Esophagus squamous epithelium (tissue), 4 donors: ENCODE data around the gene DEAF1.

Source experiments
- CTCF ChIP-seq, 6 experiments: fragments of 450-650 bp in 4 of 6; fragments of 200-600 bp in 2 of 6; sonication (generic) in 2 of 6; IDR thresholded peaks; one replicate each; pipeline ENCODE4 v1.5.1; 2016 to 2019; ENCODE audit warnings: antibody characterized with exemption in 6 of 6, mild to moderate bottlenecking in 4 of 6, moderate library complexity in 4 of 6
- POLR2A ChIP-seq, 4 donors: fragments of 450-650 bp; IDR thresholded peaks; one replicate each; pipeline ENCODE4 v1.6.1; 2017; ENCODE audit warnings: antibody characterized with exemption in 4 of 4, mild to moderate bottlenecking in 4 of 4, moderate library complexity in 3 of 4

GRCh38 chr11:674406-674805 is 20.6 kb downstream of the DEAF1 start:
- no peak for TF ChIP-seq CTCF (IDR thresholded peaks at IDR 0.05)
- no peak for TF ChIP-seq POLR2A (IDR thresholded peaks at IDR 0.05)
